ENCODE data around the gene ST8SIA1.

- TF ChIP-seq CTCF (IDR thresholded peaks at IDR 0.05) (no peak), POLR2A (IDR thresholded peaks at IDR 0.05) (no peak), POLR2AphosphoS5 (IDR thresholded peaks at IDR 0.05) (no peak), EP300 (IDR thresholded peaks at IDR 0.05) (no peak)
These were observed 85.9 kb downstream of the ST8SIA1 start for GRCh38 chr12:22248571-22249115.

Measured in gastroesophageal sphincter (tissue), 3 donors.